K562 (cell line): Measurements from ENCODE around the gene WT1. TPM values are rescaled to one million over a fixed set of nuclear protein-coding genes. Genes with fewer than 3 reads are reported as not detected.
A peak's percentile ranks its signal among the peaks of the same experiment; 100 is the strongest.

Experiments used
- ADNP ChIP-seq: fragments of 200-800 bp; sonication (Bioruptor generic); IDR thresholded peaks from 2 replicates; pipeline ENCODE4 v1.6.1; 2016; ENCODE audit warnings: missing genetic modification characterization, missing compliant biosample characterization
- BCOR ChIP-seq: fragments of 450-650 bp; IDR thresholded peaks from 2 replicates; pipeline ENCODE4 v1.6.1; 2016
- FOXK2 ChIP-seq, 2 experiments: fragments of 450-650 bp; IDR thresholded peaks in 1 of 2; conservative IDR thresholded peaks in 1 of 2; 2 replicates each; pipeline ENCODE4 v1.6.1; 2016; ENCODE audit warnings: low read depth in 2 of 2, mild to moderate bottlenecking in 1 of 2
- HDAC2 ChIP-seq: fragments of 450-650 bp; IDR thresholded peaks from 2 replicates; pipeline ENCODE4 v1.6.1; 2016; ENCODE audit warnings: mild to moderate bottlenecking
- MAX ChIP-seq: sonication (generic); formaldehyde crosslinking; IDR thresholded peaks from 2 replicates; pipeline ENCODE4 v1.9.0; 2022; ENCODE audit warnings: mild to moderate bottlenecking, missing genetic modification reagents
- MYBL2 ChIP-seq, 2 experiments: fragments of 450-650 bp in 1 of 2; sonication (generic) in 1 of 2; formaldehyde crosslinking in 1 of 2; IDR thresholded peaks; 2 replicates each; pipeline versions ENCODE4 v1.6.1 to v1.8.1; 2017 to 2022; ENCODE audit warnings: borderline replicate concordance in 1 of 2, inconsistent platforms in 1 of 2, low read depth in 1 of 2, mild to moderate bottlenecking in 1 of 2, missing genetic modification reagents in 1 of 2, moderate library complexity in 1 of 2
- MYNN ChIP-seq, 2 experiments: sonication (generic); formaldehyde crosslinking in 1 of 2; IDR thresholded peaks; 2 replicates each; pipeline versions ENCODE4 v1.5.0 to v1.6.1; 2016 to 2020; ENCODE audit warnings: antibody characterized with exemption in 1 of 2, missing genetic modification reagents in 1 of 2
- NCOA1 ChIP-seq: fragments of 450-650 bp; IDR thresholded peaks from 2 replicates; pipeline ENCODE4 v1.6.1; 2016; ENCODE audit warnings: low read depth
- RBM34 ChIP-seq: fragments of 200-400 bp; formaldehyde crosslinking; IDR thresholded peaks from 2 replicates; pipeline ENCODE4 v1.6.1; 2018; ENCODE audit warnings: low read length, borderline replicate concordance; ENCODE audit not compliant: insufficient read depth
- SIN3B ChIP-seq: fragments of 450-650 bp; IDR thresholded peaks from 2 replicates; pipeline ENCODE4 v1.6.1; 2017; ENCODE audit warnings: low read depth, mild to moderate bottlenecking, moderate library complexity
- SIRT6 ChIP-seq: IDR thresholded peaks from one replicate; pipeline ENCODE4 v1.6.1; 2012; ENCODE audit warnings: low read depth, mild to moderate bottlenecking, control low read depth, inconsistent platforms, low read length, moderate library complexity
- TAF15 ChIP-seq: fragments of 200-400 bp; formaldehyde crosslinking; IDR thresholded peaks from 2 replicates; pipeline ENCODE4 v1.6.1; 2017; ENCODE audit warnings: mild to moderate bottlenecking, low read depth, low read length, moderate library complexity
- TAF9B ChIP-seq: fragments of 450-650 bp; IDR thresholded peaks from 2 replicates; pipeline ENCODE4 v1.6.1; 2018; ENCODE audit warnings: mild to moderate bottlenecking; ENCODE audit not compliant: partially characterized antibody
- TARDBP ChIP-seq: fragments of 450-650 bp; IDR thresholded peaks from 2 replicates; pipeline ENCODE4 v1.6.1; 2016
- TOE1 ChIP-seq, 2 experiments: fragments of 450-650 bp in 1 of 2; sonication (generic) in 1 of 2; formaldehyde crosslinking in 1 of 2; IDR thresholded peaks; 2 replicates each; pipeline versions ENCODE4 v1.7.1 to v1.8.0; 2016 to 2022; ENCODE audit warnings: borderline replicate concordance in 2 of 2, mild to moderate bottlenecking in 2 of 2, antibody characterized with exemption in 1 of 2, inconsistent platforms in 1 of 2, low read depth in 1 of 2, missing genetic modification reagents in 1 of 2, moderate library complexity in 1 of 2
- ZBED1 ChIP-seq: IDR thresholded peaks from 2 replicates; pipeline ENCODE4 v1.6.1; 2014
- ZBTB11 ChIP-seq, 3 experiments: fragments of 200-800 bp in 1 of 3; fragments of 250-450 bp in 1 of 3; fragments of 450-650 bp in 1 of 3; sonication (Bioruptor Pico) in 1 of 3; sonication (Bioruptor generic) in 1 of 3; formaldehyde crosslinking in 1 of 3; IDR thresholded peaks; 2 replicates each; pipeline versions ENCODE4 v1.6.1 to v1.8.0; 2016 to 2022; ENCODE audit warnings: mild to moderate bottlenecking in 2 of 3, missing genetic modification characterization in 2 of 3, missing compliant biosample characterization in 1 of 3, moderate library complexity in 1 of 3
- ZBTB33 ChIP-seq: sonication (generic); formaldehyde crosslinking; IDR thresholded peaks from 2 replicates; pipeline ENCODE4 v1.8.1; 2023; ENCODE audit warnings: mild to moderate bottlenecking, missing genetic modification reagents
- ZFP36 ChIP-seq: fragments of 150-350 bp; IDR thresholded peaks from 2 replicates; pipeline ENCODE4 v1.6.1; 2018; ENCODE audit warnings: low read length, low read depth; ENCODE audit not compliant: partially characterized antibody
- ZNF277 ChIP-seq: fragments of 250-450 bp; sonication (Bioruptor Pico); IDR thresholded peaks from 2 replicates; pipeline ENCODE4 v1.8.0; 2022; ENCODE audit warnings: inconsistent platforms, mild to moderate bottlenecking, moderate library complexity, borderline replicate concordance
- ZNF311 ChIP-seq: fragments of 250-450 bp; sonication (Bioruptor Pico); IDR thresholded peaks from 2 replicates; pipeline ENCODE4 v1.4.0; 2020; ENCODE audit warnings: mild to moderate bottlenecking, moderate library complexity
- ZNF445 ChIP-seq: fragments of 250-450 bp; sonication (Bioruptor Pico); IDR thresholded peaks from 2 replicates; pipeline ENCODE4 v1.4.0; 2020; ENCODE audit warnings: low read depth, mild to moderate bottlenecking, moderate library complexity
- polyA plus RNA-seq, 8 experiments: library from polyadenylated mRNA; depleted of rRNA in 4 of 8; stranded (reverse) in 5 of 8; unstranded in 3 of 8; fragments of >200 nt; fragmentation: Nextera tagmentation in 2 of 8; fragmentation: Illumina TruSeq in 1 of 8; extraction: Ambion mirVana in 2 of 8; extraction: Trizol in 1 of 8; gene quantifications; 2 replicates each; pipeline versions ENCODE4 v1.2.1 to v1.2.3, GENCODE V29; 2011 to 2014; ENCODE audit warnings: inconsistent platforms in 1 of 8, missing spikeins in 1 of 8
- total RNA-seq, 7 experiments: library from RNA; depleted of rRNA in 6 of 7; stranded (reverse); fragments of >200 nt in 6 of 7; fragmentation: Illumina TruSeq in 2 of 7; extraction: Trizol in 2 of 7; gene quantifications; 2 replicates each; pipeline versions ENCODE4 v1.2.1 to v1.2.3, GENCODE V29; 2011 to 2021; ENCODE audit warnings: low replicate concordance in 1 of 7

The WT1 gene
- total and polyA plus RNA-seq, 9 of the 15 experiments (the other 6 are each of a cell fraction or from before 2014, with no cell fraction given): 7.1 to 33.8 (median 19.4) TPM

GRCh38 chr11:32420139-32420538 is 15.2 kb downstream of the WT1 start (continued):
- TF ChIP-seq ZBTB11 (CRISPR knock-in tag; IDR thresholded peaks at IDR 0.05) (no peak), MYBL2 (IDR thresholded peaks at IDR 0.05; ENCODE audit: low read depth) (no peak), MYBL2 (CRISPR knock-in tag; IDR thresholded peaks at IDR 0.05; ENCODE audit: borderline replicate concordance) (no peak), ZBTB33 (no peak), RBM34 (no peak), ADNP (tag) (peak; percentile 80), NCOA1 (no peak), TOE1 (IDR thresholded peaks at IDR 0.05; ENCODE audit: borderline replicate concordance) (no peak), TOE1 (CRISPR knock-in tag; IDR thresholded peaks at IDR 0.05; ENCODE audit: borderline replicate concordance, low read depth) (no peak), ZFP36 (no peak), TAF9B (no peak), SIN3B (no peak), ZNF445 (CRISPR knock-in tag) (no peak), TAF15 (no peak), MAX (CRISPR knock-in tag) (no peak), HDAC2 (peak; percentile 50; the same call in 1 of the 2 replicates), FOXK2 (conservative IDR thresholded peaks at IDR 0.05 in 1 of 2, IDR thresholded peaks at IDR 0.05 in 1 of 2; ENCODE audit: low read depth in 2 of 2) (no peak), ZNF277 (CRISPR knock-in tag) (no peak), ZBED1 (no peak), TARDBP (no peak), ZNF311 (0 out of 2 replicates have a peak, but pooled peaks have one; percentile 40), SIRT6 (no peak), MYNN (IDR thresholded peaks at IDR 0.05) (no peak), MYNN (CRISPR knock-in tag; IDR thresholded peaks at IDR 0.05) (no peak), BCOR (peak; percentile 93)
